ENCODE measurements around the gene GRIK4.
"Not testable (repeated sequence)": the region's sequence is repeated elsewhere in the genome, so short reads cannot be mapped to it uniquely, and the experiment has no call there.

Gene GRIK4

GRCh38 chr11:120785576-120785975 lies 274.0 kb downstream of the GRIK4 start:
- no peak for TF ChIP-seq CTCF (IDR thresholded peaks at IDR 0.05; ENCODE audit: low read depth, low read length)
- no peak for DNase-seq (ENCODE audit: extremely low read depth, low read depth)

GRCh38 chr11:120786206-120786735 lies 274.7 kb downstream of the GRIK4 start:
- no peak for DNase-seq (ENCODE audit: extremely low read depth, low read depth)
- TF ChIP-seq CTCF (IDR thresholded peaks at IDR 0.05; ENCODE audit: low read depth, low read length): no peak

DNA sequence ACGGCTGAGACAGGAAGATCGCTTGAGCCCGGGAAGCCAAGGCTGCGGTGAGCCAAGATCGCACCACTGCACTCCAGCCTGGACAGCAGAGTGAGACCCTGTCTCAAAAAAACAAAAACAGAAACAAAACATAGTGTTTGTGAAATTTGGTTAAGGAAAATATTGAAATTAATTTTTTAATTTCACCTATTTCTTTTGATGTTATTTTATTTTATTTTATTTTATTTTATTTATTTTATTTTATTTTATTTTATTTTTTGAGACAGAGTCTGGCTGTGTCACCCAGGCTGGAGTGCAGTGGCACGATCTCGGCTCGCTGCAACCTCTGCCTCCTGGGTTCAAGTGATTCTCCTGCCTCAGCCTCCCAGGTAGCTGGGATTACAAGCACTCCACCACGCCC lies 275.7 kb downstream of the GRIK4 start:
- not testable (repeated sequence) for DNase-seq (ENCODE audit: extremely low read depth, low read depth)

- DNase-seq (ENCODE audit: extremely low read depth, low read depth): no peak
- no peak for TF ChIP-seq CTCF (IDR thresholded peaks at IDR 0.05; ENCODE audit: low read depth, low read length)
These were observed 277.8 kb downstream of the GRIK4 start for GRCh38 chr11:120789391-120789790.

GRCh38 chr11:120792306-120792705 lies 280.8 kb downstream of the GRIK4 start:
- TF ChIP-seq CTCF (IDR thresholded peaks at IDR 0.05; ENCODE audit: low read depth, low read length): no peak
- DNase-seq (ENCODE audit: extremely low read depth, low read depth): no peak

DNA sequence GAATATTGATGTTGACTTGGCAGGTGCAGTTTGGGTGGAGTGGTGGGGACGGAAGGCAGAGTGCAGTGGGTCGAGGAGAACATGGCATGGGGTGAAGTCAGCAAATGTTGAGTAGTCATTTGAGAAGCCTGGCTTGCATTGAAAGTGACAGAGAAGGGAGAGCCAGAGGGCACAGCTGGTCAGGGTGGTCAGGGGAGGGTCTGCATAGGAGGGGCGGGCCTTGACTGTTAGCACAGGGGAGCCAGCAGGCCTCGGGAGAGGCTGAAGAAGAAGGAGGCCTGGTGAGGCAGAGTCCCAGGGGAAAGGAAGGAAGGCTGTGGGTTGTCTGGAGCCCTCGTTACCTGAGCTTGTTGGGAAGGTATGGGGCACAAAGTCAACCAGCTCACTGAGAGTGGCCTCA lies 281.6 kb downstream of the GRIK4 start:
- DNase-seq (ENCODE audit: extremely low read depth, low read depth): no peak
- no peak for TF ChIP-seq CTCF (IDR thresholded peaks at IDR 0.05; ENCODE audit: low read depth, low read length)

DNA sequence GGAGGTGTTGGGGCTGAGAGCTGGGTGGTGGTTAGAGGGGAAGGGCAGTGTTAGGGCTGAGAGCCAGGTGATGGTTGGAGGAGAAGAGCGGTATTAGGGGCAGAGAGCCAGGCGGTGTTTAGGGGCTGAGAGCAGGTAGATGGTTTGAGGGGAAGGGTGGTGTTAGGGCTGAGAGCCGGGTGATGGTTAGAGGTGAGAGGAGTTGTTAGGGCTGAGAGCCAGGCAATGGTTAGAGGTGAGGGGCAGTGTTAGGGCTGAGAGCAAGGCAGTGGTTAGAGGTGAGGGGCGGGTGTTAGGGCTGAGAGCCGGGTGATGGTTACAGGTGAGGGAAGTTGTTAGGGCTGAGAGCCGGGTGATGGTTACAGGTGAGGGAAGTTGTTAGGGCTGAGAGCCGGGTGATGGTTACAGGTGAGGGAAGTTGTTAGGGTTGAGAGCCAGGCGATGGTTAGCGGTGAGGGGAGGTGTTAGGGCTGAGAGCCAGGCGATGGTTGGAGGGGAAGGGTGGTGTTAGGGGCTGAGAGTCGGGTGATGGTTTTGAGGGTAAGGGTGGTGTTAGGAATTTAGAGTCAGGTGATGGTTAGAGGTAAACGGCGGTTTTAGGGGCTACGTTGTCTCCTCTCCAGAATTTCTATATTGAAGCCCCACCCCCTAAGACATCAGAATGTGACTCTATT lies 282.4 kb downstream of the GRIK4 start:
- DNase-seq (ENCODE audit: extremely low read depth, low read depth): no peak
- no peak for TF ChIP-seq CTCF (IDR thresholded peaks at IDR 0.05; ENCODE audit: low read depth, low read length)

GRCh38 chr11:120794748-120795147 lies 283.2 kb downstream of the GRIK4 start:
- no peak for DNase-seq (ENCODE audit: extremely low read depth, low read depth)

More at GRCh38 chr11:120794748-120795147, 283.2 kb downstream of the GRIK4 start:
- no peak for TF ChIP-seq CTCF (IDR thresholded peaks at IDR 0.05; ENCODE audit: low read depth, low read length)
